Omental fat pad (tissue), 4 donors: ENCODE measurements around the gene WDR53. TPM values are rescaled to one million over a fixed set of nuclear protein-coding genes. Genes with fewer than 3 reads are reported as not detected.

Source experiments
- ATAC-seq: fragments of 150-250 bp; one replicate; pipeline ENCODE4 v1.9.1; 2016; ENCODE audit warnings: mild to moderate bottlenecking, moderate library complexity; ENCODE audit not compliant: low FRiP score
- DNase-seq: peaks from one replicate; pipeline ENCODE4 v3.0.0-alpha.2; 2019; ENCODE audit warnings: low spot score
- total RNA-seq, 4 donors: library from RNA; depleted of rRNA; stranded (reverse); fragments of >200 nt; gene quantifications; one replicate each; pipeline ENCODE4 v1.1.0, GENCODE V29; 2016
- TF ChIP-seq, protein P1 (sequence below), 3 donors: fragments of 450-650 bp; IDR thresholded peaks; one replicate each; pipeline ENCODE4 v1.5.1; 2016 to 2017; ENCODE audit warnings: antibody characterized with exemption in 3 of 3, mild to moderate bottlenecking in 3 of 3, moderate library complexity in 2 of 3

WDR53 gene
- total RNA-seq, 4 donors from 2014 or later: 2.4 to 5.6 (median 3.5) TPM

DNA sequence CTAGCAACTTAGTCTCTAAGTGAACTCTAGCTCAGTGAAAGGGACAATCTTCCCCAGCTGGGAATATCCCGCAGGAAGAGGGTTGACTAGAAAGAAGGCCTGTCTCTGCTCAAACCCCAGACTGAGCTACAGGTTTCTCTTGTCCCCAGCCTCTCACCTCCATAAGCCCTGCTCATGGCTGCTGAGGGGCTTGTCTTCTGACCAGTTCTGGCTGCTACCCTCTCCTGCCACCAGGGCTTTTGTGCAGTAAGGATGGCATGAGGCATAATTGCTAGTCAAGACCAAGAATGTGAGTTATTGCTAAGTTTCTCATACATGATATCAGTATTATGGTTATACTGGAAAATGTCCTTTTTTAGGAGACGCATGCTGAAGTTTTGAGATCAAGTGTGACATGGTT lies 21.3 kb downstream of the WDR53 start:
- TF ChIP-seq, protein P1, sequence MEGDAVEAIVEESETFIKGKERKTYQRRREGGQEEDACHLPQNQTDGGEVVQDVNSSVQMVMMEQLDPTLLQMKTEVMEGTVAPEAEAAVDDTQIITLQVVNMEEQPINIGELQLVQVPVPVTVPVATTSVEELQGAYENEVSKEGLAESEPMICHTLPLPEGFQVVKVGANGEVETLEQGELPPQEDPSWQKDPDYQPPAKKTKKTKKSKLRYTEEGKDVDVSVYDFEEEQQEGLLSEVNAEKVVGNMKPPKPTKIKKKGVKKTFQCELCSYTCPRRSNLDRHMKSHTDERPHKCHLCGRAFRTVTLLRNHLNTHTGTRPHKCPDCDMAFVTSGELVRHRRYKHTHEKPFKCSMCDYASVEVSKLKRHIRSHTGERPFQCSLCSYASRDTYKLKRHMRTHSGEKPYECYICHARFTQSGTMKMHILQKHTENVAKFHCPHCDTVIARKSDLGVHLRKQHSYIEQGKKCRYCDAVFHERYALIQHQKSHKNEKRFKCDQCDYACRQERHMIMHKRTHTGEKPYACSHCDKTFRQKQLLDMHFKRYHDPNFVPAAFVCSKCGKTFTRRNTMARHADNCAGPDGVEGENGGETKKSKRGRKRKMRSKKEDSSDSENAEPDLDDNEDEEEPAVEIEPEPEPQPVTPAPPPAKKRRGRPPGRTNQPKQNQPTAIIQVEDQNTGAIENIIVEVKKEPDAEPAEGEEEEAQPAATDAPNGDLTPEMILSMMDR (IDR thresholded peaks at IDR 0.05): no peak
- ATAC-seq (no peak), DNase-seq (no peak)

DNA sequence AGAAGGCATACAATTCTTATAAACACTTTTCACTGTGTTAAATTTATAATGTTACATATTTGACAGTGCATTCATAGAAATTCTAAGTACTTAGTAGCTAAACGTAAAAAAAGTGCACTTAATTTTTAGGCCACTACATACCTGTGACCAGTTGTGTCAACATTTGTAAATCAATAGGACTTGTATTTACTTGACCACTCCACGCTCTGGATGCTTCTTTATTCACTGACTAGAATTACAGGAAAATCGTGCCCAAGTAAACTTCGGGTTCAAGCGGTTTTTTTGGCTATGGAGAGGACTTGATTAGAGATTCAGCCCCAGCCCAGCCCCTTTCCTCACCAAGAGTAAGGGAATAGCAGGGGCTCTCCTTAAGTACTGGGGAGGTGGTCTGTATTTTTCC lies 21.8 kb downstream of the WDR53 start:
- DNase-seq (no peak), ATAC-seq (no peak)
- TF ChIP-seq, protein P1 (IDR thresholded peaks at IDR 0.05): no peak

DNA sequence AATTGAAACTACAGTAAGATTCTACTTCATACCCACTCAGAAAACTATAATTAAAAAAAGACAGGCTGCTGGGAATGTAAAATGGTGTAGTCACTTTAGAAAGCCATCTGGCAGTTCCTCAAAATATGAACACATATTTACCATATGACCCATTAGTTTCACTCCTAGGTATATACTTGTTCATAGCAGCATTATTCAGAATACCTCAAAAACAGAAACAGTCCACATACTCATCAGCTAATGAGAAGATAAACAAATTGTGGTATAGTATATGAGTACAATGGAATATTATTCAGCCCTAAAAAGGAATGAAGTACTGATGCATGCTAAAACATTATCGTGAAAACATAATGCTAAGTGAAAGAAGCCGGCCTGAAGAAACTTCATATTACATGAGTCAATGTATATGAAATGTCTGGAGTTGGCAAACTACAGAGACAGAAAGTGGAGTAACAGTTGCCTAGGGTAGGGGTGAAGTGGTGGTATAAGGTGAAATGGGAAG lies 23.8 kb downstream of the WDR53 start:
- DNase-seq: no peak
- TF ChIP-seq, protein P1 (IDR thresholded peaks at IDR 0.05): no peak
- no peak for ATAC-seq

DNA sequence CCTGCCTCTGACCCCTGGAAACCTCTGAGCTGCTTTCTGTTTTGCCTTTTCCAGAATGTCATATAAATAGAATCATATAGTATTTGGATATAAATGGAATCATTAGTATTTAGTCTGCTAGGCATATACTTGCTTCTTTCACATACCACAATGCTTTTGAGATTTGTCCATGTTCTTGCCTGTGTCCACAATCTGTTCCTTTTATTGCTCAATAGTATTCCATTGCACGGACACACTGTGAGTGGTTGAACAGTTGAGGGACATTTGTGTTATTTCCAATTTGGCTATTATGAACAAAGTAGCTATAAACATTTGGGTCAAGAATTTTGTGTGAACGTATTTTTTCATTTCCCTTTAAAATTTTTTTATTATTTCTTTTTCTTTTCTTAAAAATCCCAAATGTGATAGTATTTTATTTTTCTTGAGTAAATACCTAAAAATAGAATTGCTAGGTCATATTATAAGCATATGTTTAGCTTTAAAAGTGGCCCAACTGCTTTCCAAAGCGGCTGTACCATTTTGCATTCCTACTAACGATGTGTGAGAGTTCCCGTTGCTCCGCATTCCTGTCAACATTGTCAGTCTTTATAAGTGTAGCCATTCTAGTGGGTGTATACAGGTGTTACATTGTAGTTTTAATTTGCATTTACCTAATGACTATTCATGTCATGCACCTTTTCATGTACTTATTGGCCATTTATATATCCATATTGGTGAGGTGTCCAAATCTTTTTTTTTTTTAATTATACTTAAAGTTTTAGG lies 26.5 kb downstream of the WDR53 start:
- DNase-seq (no peak), ATAC-seq (no peak)
- TF ChIP-seq, protein P1 (IDR thresholded peaks at IDR 0.05): no peak

DNA sequence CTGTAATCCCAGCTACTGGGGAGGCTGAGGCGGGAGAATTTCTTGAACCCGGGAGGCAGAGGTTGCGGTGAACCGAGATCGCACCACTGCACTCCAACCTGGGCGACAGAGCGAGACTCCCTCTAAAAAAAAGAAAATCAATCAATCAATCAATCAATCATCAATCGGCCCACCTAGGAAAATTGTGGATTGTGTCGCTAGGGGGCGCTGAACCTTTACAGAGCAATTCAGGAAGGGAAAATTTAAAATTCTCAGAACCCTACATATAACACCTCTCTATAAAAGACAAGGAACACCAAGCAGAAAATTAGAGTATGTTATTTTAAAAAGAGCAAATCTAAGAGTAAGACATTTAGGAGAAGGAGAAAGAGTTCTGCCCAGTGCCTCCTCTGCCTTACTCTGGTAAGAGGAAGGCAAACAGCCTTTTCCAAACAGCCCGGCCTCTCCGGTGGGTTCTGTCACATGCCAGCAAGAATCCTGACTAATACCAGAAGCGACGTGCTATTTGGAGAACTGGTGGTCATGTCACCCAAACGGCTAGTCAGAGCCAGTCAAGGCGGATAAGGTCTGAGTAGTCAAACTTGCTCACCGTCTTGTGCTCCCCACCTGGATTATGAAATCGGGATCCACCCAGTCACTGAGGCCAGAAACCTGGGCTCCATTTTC lies 30.9 kb downstream of the WDR53 start:
- TF ChIP-seq, protein P1 (IDR thresholded peaks at IDR 0.05): peak in 1 of 3 donors; percentile 28
- peak; percentile 69 for DNase-seq
- ATAC-seq: no peak

DNA sequence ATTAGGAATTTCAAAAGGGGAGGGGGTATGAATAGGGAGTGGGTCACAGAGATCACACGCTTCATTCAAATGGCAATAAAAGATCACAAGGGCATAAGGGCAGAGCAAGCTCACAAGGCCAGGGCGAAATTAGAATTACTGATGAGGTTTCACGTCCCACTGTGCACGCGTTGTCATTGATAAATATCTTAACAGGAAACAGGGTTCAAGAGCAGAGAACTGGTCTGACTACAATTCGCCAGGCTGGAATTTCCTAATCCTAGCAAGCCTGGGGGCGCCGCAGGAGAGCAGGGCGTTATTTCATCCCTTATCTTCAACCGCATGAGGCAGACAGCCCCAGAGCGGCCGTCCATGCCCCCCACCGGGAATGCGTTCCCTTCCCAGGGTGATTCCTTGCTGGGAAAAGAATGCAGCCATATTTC lies 35.1 kb downstream of the WDR53 start:
- TF ChIP-seq, protein P1 (IDR thresholded peaks at IDR 0.05): no peak
- ATAC-seq: no peak
- DNase-seq: no peak
